ENCODE measurements around the gene NCOA5.

The NCOA5 gene

DNA sequence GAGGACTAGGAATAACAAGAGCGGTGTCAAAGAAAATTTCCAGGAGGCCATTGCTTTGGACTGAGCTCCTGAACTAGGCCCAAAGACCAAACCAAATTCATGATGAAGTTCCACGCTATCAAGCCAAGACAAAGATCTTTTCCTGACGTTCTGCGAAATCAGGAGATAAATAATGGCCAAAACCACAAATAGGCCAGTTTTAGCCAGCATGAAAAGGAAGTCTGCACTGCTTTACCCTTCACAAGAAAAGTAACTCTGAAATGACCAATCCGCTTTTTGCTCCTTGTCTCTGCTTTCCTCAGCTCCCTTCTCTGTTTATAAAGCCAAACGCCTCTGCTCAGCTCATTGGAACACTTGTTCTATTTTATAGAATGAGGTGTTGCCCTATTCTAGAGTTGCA lies 6.7 kb downstream of the NCOA5 start:
- Histone ChIP-seq H3K4me3 (ENCODE audit: low read depth, low read length) (no peak overlapping the region), H3K9me3 (ENCODE audit: control insufficient read depth, insufficient read depth, low read depth, low read length) (no peaks in the 10 kb centered on the region), H3K4me1 (ENCODE audit: control insufficient read depth, insufficient read depth, low read length) (peaks cover 28% of the 10 kb centered on the region), H3K27ac (ENCODE audit: extremely low read depth, low read depth, low read length) (no peak overlapping the region), H3K36me3 (ENCODE audit: control insufficient read depth in 2 of 2, insufficient read depth in 1 of 2, low read length in 2 of 2) (peaks cover 0 to 16% of the 10 kb centered on the region in 2 experiments; a peak in 2 of 3 replicates)
- ChIA-PET POLR2A (no interaction called here), CTCF (interaction anchor here (0.8 to 2.5 kb wide), 4 partner anchors 17 to 266 kb away, joined by 3 to 18 read pairs (median 6); no protein-coding TSS in a partner anchor)
- TF ChIP-seq ZNF561 (tag by site-specific recombination; IDR thresholded peaks at IDR 0.05; ENCODE audit: borderline replicate concordance) (no peak), ZNF10 (tag by site-specific recombination; IDR thresholded peaks at IDR 0.05) (no peak), FEZF1 (tag by site-specific recombination; IDR thresholded peaks at IDR 0.05) (peak; percentile 56; the same call in 1 of the 2 replicates)
- TF ChIP-seq, protein P1, sequence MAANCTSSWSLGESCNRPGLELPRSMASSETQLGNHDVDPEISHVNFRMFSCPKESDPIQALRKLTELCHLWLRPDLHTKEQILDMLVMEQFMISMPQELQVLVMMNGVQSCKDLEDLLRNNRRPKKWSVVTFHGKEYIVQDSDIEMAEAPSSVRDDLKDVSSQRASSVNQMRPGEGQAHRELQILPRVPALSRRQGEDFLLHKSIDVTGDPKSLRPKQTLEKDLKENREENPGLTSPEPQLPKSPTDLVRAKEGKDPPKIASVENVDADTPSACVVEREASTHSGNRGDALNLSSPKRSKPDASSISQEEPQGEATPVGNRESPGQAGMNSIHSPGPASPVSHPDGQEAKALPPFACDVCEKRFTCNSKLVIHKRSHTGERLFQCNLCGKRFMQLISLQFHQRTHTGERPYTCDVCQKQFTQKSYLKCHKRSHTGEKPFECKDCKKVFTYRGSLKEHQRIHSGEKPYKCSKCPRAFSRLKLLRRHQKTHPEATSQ (tag by site-specific recombination; IDR thresholded peaks at IDR 0.05): no peak

DNA sequence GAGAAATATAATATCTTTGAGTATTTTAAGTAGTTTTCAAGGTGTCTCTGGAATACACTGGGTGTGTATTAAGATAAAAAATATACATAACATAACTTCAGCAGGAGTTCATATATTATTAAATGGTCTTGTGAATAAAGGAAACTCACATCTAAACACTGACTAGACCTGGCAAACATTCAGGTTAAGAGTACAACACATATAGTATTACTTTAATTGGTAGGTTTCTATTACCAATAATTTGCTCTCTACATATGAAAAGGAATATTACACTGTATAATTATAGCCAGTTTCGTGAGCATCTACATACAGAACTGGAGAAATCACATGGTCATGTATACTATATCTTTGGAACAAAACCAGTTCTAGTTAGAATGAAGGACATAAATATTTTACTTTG lies 8.7 kb downstream of the NCOA5 start:
- no peak overlapping the region for H3K4me3 ChIP-seq (ENCODE audit: low read depth, low read length)
- H3K27ac ChIP-seq (ENCODE audit: extremely low read depth, low read depth, low read length): no peak overlapping the region
- peaks cover 18% of the 10 kb centered on the region for H3K4me1 ChIP-seq (ENCODE audit: control insufficient read depth, insufficient read depth, low read length)
- H3K36me3 ChIP-seq (ENCODE audit: control insufficient read depth in 2 of 2, insufficient read depth in 1 of 2, low read length in 2 of 2): peaks cover 0 to 25% of the 10 kb centered on the region in 2 experiments; a peak in 2 of 3 replicates
- ChIA-PET CTCF (no interaction called here), POLR2A (no interaction called here)
- H3K9me3 ChIP-seq (ENCODE audit: control insufficient read depth, insufficient read depth, low read depth, low read length): no peaks in the 10 kb centered on the region
- TF ChIP-seq ZNF549 (tag by site-specific recombination; IDR thresholded peaks at IDR 0.05) (no peak), ZNF596 (tag by site-specific recombination; IDR thresholded peaks at IDR 0.05) (no peak), ZNF664 (tag by site-specific recombination; IDR thresholded peaks at IDR 0.05) (peak; percentile 37; the same call in 1 of the 2 replicates), SP7 (tag by site-specific recombination; IDR thresholded peaks at IDR 0.05) (peak; percentile 99), ZNF223 (tag by site-specific recombination; IDR thresholded peaks at IDR 0.05) (no peak)

DNA sequence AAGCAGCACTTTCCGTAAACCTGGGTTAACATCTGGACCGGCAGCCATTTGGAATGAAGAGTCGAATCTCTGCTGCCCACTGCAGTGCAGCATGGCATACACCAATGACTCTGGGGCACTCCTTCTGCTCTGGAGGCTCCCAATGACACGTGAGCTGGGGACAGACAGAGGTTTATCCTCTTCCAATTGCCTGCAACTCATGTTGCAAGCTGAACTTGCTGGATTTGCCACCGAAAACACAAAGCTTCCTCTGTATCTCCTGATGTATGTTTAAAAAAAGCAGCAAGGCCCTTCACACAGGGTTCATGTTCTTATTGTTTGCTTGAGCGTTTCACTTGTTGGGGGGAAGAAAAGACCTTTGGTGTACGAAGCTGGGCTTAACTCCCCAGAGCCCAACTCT lies 10.8 kb downstream of the NCOA5 start:
- Histone ChIP-seq H3K36me3 (ENCODE audit: control insufficient read depth in 2 of 2, insufficient read depth in 1 of 2, low read length in 2 of 2) (peaks cover 0 to 42% of the 10 kb centered on the region in 2 experiments; a peak in 2 of 3 replicates), H3K27ac (ENCODE audit: extremely low read depth, low read depth, low read length) (no peak overlapping the region), H3K4me3 (ENCODE audit: low read depth, low read length) (no peak overlapping the region), H3K9me3 (ENCODE audit: control insufficient read depth, insufficient read depth, low read depth, low read length) (no peaks in the 10 kb centered on the region), H3K4me1 (ENCODE audit: control insufficient read depth, insufficient read depth, low read length) (peaks cover 4% of the 10 kb centered on the region; the same call in 1 of the 2 replicates)
- ChIA-PET CTCF (interaction anchor here (0.6 to 3.2 kb wide), 2 partner anchors 64 to 1543 kb away, joined by 3 to 8 read pairs; no protein-coding TSS in a partner anchor), POLR2A (no interaction called here)
- TF ChIP-seq ZBTB8A (tag by site-specific recombination; IDR thresholded peaks at IDR 0.05): no peak
- TF ChIP-seq, protein P2, sequence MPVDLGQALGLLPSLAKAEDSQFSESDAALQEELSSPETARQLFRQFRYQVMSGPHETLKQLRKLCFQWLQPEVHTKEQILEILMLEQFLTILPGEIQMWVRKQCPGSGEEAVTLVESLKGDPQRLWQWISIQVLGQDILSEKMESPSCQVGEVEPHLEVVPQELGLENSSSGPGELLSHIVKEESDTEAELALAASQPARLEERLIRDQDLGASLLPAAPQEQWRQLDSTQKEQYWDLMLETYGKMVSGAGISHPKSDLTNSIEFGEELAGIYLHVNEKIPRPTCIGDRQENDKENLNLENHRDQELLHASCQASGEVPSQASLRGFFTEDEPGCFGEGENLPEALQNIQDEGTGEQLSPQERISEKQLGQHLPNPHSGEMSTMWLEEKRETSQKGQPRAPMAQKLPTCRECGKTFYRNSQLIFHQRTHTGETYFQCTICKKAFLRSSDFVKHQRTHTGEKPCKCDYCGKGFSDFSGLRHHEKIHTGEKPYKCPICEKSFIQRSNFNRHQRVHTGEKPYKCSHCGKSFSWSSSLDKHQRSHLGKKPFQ (tag by site-specific recombination; IDR thresholded peaks at IDR 0.05): no peak

DNA sequence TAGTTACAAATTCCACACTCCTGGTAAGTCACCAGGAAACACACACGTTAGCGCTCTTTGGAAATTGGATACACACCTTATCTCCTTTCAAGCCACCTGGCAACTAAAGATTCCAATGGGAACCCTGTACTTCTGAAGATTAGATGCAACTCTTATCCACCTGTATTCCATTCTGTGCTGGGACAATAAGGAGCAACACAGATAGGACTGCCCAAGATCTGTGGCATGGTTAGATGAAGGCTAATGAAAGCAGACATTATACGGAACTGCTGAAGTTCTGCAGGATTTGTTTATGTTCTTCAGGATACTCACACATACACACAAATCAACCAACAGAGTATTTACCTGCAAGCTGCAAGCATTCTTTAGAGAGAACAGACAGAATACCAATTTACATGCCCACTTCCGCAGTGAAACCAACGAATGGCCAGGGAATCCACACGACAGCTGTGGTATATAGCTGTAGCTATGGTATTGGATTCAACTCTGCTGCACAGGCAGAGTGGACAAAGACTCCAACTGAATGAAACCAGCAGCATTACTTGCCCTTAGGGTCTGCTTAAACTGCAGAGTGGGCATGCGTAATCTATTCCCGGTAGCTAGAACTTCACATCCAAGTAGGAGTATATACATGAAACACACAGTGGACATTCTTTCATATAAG lies 12.0 kb downstream of the NCOA5 start:
- H3K36me3 ChIP-seq (ENCODE audit: control insufficient read depth in 2 of 2, insufficient read depth in 1 of 2, low read length in 2 of 2): peaks cover 0 to 42% of the 10 kb centered on the region in 2 experiments; a peak in 2 of 3 replicates
- CTCF ChIA-PET: interaction anchor here (0.7 to 3.2 kb wide), 3 partner anchors 55 to 91 kb away, joined by 3 to 8 read pairs (median 3); no protein-coding TSS in a partner anchor
- no peak overlapping the region for H3K4me3 ChIP-seq (ENCODE audit: low read depth, low read length)
- peaks cover 9% of the 10 kb centered on the region for H3K4me1 ChIP-seq (ENCODE audit: control insufficient read depth, insufficient read depth, low read length)
- no peak overlapping the region for H3K27ac ChIP-seq (ENCODE audit: extremely low read depth, low read depth, low read length)
- POLR2A ChIA-PET: no interaction called here
- TF ChIP-seq ZEB2 (tag by site-specific recombination; IDR thresholded peaks at IDR 0.05) (no peak), ZNF174 (tag by site-specific recombination; IDR thresholded peaks at IDR 0.05) (no peak), ZXDB (tag by site-specific recombination; IDR thresholded peaks at IDR 0.05) (no peak), ZNF624 (tag by site-specific recombination; IDR thresholded peaks at IDR 0.05) (no peak), BCL11B (tag by site-specific recombination; IDR thresholded peaks at IDR 0.05; ENCODE audit: low read depth) (no peak), ZNF394 (tag by site-specific recombination; IDR thresholded peaks at IDR 0.05; ENCODE audit: borderline replicate concordance) (no peak), ZNF211 (tag by site-specific recombination; IDR thresholded peaks at IDR 0.05; ENCODE audit: low read depth) (no peak), ZNF596 (tag by site-specific recombination; IDR thresholded peaks at IDR 0.05) (no peak)
- TF ChIP-seq, protein P3, sequence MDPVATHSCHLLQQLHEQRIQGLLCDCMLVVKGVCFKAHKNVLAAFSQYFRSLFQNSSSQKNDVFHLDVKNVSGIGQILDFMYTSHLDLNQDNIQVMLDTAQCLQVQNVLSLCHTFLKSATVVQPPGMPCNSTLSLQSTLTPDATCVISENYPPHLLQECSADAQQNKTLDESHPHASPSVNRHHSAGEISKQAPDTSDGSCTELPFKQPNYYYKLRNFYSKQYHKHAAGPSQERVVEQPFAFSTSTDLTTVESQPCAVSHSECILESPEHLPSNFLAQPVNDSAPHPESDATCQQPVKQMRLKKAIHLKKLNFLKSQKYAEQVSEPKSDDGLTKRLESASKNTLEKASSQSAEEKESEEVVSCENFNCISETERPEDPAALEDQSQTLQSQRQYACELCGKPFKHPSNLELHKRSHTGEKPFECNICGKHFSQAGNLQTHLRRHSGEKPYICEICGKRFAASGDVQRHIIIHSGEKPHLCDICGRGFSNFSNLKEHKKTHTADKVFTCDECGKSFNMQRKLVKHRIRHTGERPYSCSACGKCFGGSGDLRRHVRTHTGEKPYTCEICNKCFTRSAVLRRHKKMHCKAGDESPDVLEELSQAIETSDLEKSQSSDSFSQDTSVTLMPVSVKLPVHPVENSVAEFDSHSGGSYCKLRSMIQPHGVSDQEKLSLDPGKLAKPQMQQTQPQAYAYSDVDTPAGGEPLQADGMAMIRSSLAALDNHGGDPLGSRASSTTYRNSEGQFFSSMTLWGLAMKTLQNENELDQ (tag by site-specific recombination; IDR thresholded peaks at IDR 0.05; ENCODE audit: low read depth): no peak
- H3K9me3 ChIP-seq (ENCODE audit: control insufficient read depth, insufficient read depth, low read depth, low read length): no peaks in the 10 kb centered on the region

Measured in HEK293 (cell line).